ENCODE results near the gene ARID1A. TPM values are rescaled to one million over a fixed set of nuclear protein-coding genes. Genes with fewer than 3 reads are reported as not detected.

ARID1A gene
- total RNA-seq, 1 donor from 2014 or later, result 85.1 TPM

DNA sequence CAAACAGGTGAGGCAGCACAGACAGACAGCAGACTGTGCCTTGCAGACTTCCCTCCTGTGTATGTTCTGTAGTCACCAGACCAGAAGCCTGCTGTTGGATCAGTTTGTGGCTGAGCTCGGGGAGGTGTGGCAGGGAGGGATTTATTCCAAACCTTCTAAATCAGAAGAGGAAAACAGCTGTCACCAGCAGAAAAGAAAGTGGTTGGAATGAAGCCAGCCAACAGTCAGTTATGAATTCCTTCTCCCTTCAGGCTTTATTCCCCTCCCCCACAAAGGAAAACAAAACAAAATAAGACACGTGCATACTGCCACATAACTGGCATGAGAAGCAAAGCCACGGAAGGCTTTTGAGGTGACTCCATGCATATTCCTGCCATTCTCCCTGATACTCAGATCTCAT lies 72.9 kb downstream of the ARID1A start:
- H4K20me1 ChIP-seq (ENCODE audit: insufficient read depth, low read length), result peaks cover 33% of the 10 kb centered on the region
- H3K4me1 Mint-ChIP-seq (ENCODE audit: low read depth, unreplicated experiment), result peaks cover 48% of the 10 kb centered on the region
- peaks cover 44% of the 10 kb centered on the region for H3K36me3 Mint-ChIP-seq (ENCODE audit: low read depth, unreplicated experiment)
- no peak overlapping the region for H2AFZ ChIP-seq (ENCODE audit: low read depth, low read length)
- no peaks in the 10 kb centered on the region for H3K9me3 ChIP-seq (ENCODE audit: insufficient read depth, low read depth, low read length)
- no peak overlapping the region for H3K4me3 Mint-ChIP-seq (ENCODE audit: unreplicated experiment)
- H3K27ac ChIP-seq (ENCODE audit: low read depth, low read length), result peak overlapping the region; percentile 28
- no peaks in the 10 kb centered on the region for H3K9me3 Mint-ChIP-seq (ENCODE audit: unreplicated experiment)
- peak overlapping the region; percentile 21 for H3K27ac Mint-ChIP-seq (ENCODE audit: unreplicated experiment)
- no peak overlapping the region for H3K4me3 ChIP-seq (ENCODE audit: insufficient read depth, low read depth, low read length)
- H3K27me3 Mint-ChIP-seq (ENCODE audit: low read depth, unreplicated experiment), result no peaks in the 10 kb centered on the region
- no peak overlapping the region for H3K4me2 ChIP-seq (ENCODE audit: low read length)
- no peaks in the 10 kb centered on the region for H3K27me3 ChIP-seq (ENCODE audit: insufficient read depth, low read length)
- DNase-seq (ENCODE audit: low read depth) (peak; percentile 47), FAIRE-seq (no peak)
- no peak for TF ChIP-seq EZH2 (IDR thresholded peaks at IDR 0.05; ENCODE audit: insufficient read depth, low read length)
- TF ChIP-seq, protein P1, sequence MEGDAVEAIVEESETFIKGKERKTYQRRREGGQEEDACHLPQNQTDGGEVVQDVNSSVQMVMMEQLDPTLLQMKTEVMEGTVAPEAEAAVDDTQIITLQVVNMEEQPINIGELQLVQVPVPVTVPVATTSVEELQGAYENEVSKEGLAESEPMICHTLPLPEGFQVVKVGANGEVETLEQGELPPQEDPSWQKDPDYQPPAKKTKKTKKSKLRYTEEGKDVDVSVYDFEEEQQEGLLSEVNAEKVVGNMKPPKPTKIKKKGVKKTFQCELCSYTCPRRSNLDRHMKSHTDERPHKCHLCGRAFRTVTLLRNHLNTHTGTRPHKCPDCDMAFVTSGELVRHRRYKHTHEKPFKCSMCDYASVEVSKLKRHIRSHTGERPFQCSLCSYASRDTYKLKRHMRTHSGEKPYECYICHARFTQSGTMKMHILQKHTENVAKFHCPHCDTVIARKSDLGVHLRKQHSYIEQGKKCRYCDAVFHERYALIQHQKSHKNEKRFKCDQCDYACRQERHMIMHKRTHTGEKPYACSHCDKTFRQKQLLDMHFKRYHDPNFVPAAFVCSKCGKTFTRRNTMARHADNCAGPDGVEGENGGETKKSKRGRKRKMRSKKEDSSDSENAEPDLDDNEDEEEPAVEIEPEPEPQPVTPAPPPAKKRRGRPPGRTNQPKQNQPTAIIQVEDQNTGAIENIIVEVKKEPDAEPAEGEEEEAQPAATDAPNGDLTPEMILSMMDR (IDR thresholded peaks at IDR 0.05; ENCODE audit: insufficient read depth, low read depth, low read length), result no peak
- H3K4me1 ChIP-seq (ENCODE audit: insufficient read depth, low read length), result peaks cover 46% of the 10 kb centered on the region
- no peak overlapping the region for H3K9ac ChIP-seq (ENCODE audit: low read length)
- H3K79me2 ChIP-seq (ENCODE audit: insufficient read depth, low read length), result peaks cover 30% of the 10 kb centered on the region
- H3K36me3 ChIP-seq (ENCODE audit: insufficient read depth, low read length), result peaks cover 53% of the 10 kb centered on the region

GRCh38 chr1:26771285-26771642 lies 75.4 kb downstream of the ARID1A start:
- Histone ChIP-seq H3K36me3 (ENCODE audit: insufficient read depth, low read length) (peaks cover 62% of the 10 kb centered on the region), H3K79me2 (ENCODE audit: insufficient read depth, low read length) (peaks cover 35% of the 10 kb centered on the region), H3K4me1 (ENCODE audit: insufficient read depth, low read length) (peaks cover 46% of the 10 kb centered on the region), H3K27ac (ENCODE audit: low read depth, low read length) (peak overlapping the region; percentile 99), H3K9ac (ENCODE audit: low read length) (peak overlapping the region; percentile 83), H3K4me2 (ENCODE audit: low read length) (peak overlapping the region; percentile 67), H3K9me3 (ENCODE audit: insufficient read depth, low read depth, low read length) (no peaks in the 10 kb centered on the region), H3K4me3 (ENCODE audit: insufficient read depth, low read depth, low read length) (peak overlapping the region; percentile 5), H2AFZ (ENCODE audit: low read depth, low read length) (no peak overlapping the region), H3K27me3 (ENCODE audit: insufficient read depth, low read length) (no peaks in the 10 kb centered on the region), H4K20me1 (ENCODE audit: insufficient read depth, low read length) (peaks cover 25% of the 10 kb centered on the region)
- Mint-ChIP-seq H3K36me3 (ENCODE audit: low read depth, unreplicated experiment) (peaks cover 51% of the 10 kb centered on the region), H3K27ac (ENCODE audit: unreplicated experiment) (peak overlapping the region; percentile 99), H3K4me3 (ENCODE audit: unreplicated experiment) (peak overlapping the region; percentile 66), H3K9me3 (ENCODE audit: unreplicated experiment) (no peaks in the 10 kb centered on the region), H3K4me1 (ENCODE audit: low read depth, unreplicated experiment) (peaks cover 51% of the 10 kb centered on the region), H3K27me3 (ENCODE audit: low read depth, unreplicated experiment) (no peaks in the 10 kb centered on the region)
- FAIRE-seq (no peak), DNase-seq (ENCODE audit: low read depth) (no peak)
- TF ChIP-seq, protein P1 (IDR thresholded peaks at IDR 0.05; ENCODE audit: insufficient read depth, low read depth, low read length), result no peak
- no peak for TF ChIP-seq EZH2 (IDR thresholded peaks at IDR 0.05; ENCODE audit: insufficient read depth, low read length)

GRCh38 chr1:26771643-26772321 lies 76.0 kb downstream of the ARID1A start:
- Histone ChIP-seq H4K20me1 (ENCODE audit: insufficient read depth, low read length) (peaks cover 22% of the 10 kb centered on the region), H3K4me2 (ENCODE audit: low read length) (peak overlapping the region; percentile 67), H3K27me3 (ENCODE audit: insufficient read depth, low read length) (no peaks in the 10 kb centered on the region), H2AFZ (ENCODE audit: low read depth, low read length) (no peak overlapping the region), H3K4me3 (ENCODE audit: insufficient read depth, low read depth, low read length) (peak overlapping the region; percentile 11), H3K9me3 (ENCODE audit: insufficient read depth, low read depth, low read length) (no peaks in the 10 kb centered on the region), H3K9ac (ENCODE audit: low read length) (peak overlapping the region; percentile 83), H3K36me3 (ENCODE audit: insufficient read depth, low read length) (peaks cover 61% of the 10 kb centered on the region), H3K4me1 (ENCODE audit: insufficient read depth, low read length) (peaks cover 46% of the 10 kb centered on the region), H3K79me2 (ENCODE audit: insufficient read depth, low read length) (peaks cover 33% of the 10 kb centered on the region), H3K27ac (ENCODE audit: low read depth, low read length) (peak overlapping the region; percentile 99)
- Mint-ChIP-seq H3K27ac (ENCODE audit: unreplicated experiment) (peak overlapping the region; percentile 99), H3K36me3 (ENCODE audit: low read depth, unreplicated experiment) (peaks cover 48% of the 10 kb centered on the region), H3K4me1 (ENCODE audit: low read depth, unreplicated experiment) (peaks cover 51% of the 10 kb centered on the region), H3K9me3 (ENCODE audit: unreplicated experiment) (no peaks in the 10 kb centered on the region), H3K4me3 (ENCODE audit: unreplicated experiment) (peak overlapping the region; percentile 66), H3K27me3 (ENCODE audit: low read depth, unreplicated experiment) (no peaks in the 10 kb centered on the region)
- TF ChIP-seq, protein P1 (IDR thresholded peaks at IDR 0.05; ENCODE audit: insufficient read depth, low read depth, low read length), result no peak
- TF ChIP-seq EZH2 (IDR thresholded peaks at IDR 0.05; ENCODE audit: insufficient read depth, low read length), result no peak
- DNase-seq (ENCODE audit: low read depth) (peak; percentile 98), FAIRE-seq (peak; percentile 91)

Measured in astrocyte (in vitro differentiated cells and primary cell).